Loucy (cell line): ENCODE data around the gene FEM1B.

ENCODE experiments used
- EZH2phosphoT487 ChIP-seq: fragments of 200-600 bp; IDR thresholded peaks from 2 replicates; pipeline ENCODE4 v1.6.1; 2018; ENCODE audit warnings: antibody characterized with exemption, mild to moderate bottlenecking, moderate library complexity, borderline replicate concordance
- TF ChIP-seq, protein P1 (sequence below): fragments of 200-600 bp; sonication (generic); conservative IDR thresholded peaks from 2 replicates; pipeline ENCODE4 v1.5.1; 2014; ENCODE audit warnings: mild to moderate bottlenecking, antibody characterized with exemption, low read length

GRCh38 chr15:68307131-68307928 lies 29.8 kb downstream of the FEM1B start:
- no peak for TF ChIP-seq EZH2phosphoT487
- TF ChIP-seq, protein P1, sequence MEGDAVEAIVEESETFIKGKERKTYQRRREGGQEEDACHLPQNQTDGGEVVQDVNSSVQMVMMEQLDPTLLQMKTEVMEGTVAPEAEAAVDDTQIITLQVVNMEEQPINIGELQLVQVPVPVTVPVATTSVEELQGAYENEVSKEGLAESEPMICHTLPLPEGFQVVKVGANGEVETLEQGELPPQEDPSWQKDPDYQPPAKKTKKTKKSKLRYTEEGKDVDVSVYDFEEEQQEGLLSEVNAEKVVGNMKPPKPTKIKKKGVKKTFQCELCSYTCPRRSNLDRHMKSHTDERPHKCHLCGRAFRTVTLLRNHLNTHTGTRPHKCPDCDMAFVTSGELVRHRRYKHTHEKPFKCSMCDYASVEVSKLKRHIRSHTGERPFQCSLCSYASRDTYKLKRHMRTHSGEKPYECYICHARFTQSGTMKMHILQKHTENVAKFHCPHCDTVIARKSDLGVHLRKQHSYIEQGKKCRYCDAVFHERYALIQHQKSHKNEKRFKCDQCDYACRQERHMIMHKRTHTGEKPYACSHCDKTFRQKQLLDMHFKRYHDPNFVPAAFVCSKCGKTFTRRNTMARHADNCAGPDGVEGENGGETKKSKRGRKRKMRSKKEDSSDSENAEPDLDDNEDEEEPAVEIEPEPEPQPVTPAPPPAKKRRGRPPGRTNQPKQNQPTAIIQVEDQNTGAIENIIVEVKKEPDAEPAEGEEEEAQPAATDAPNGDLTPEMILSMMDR = no peak
